HCT116 (cell line): ENCODE results near the gene RAD54L2. TPM values are rescaled to one million over a fixed set of nuclear protein-coding genes. Genes with fewer than 3 reads are reported as not detected.
A peak's percentile ranks its signal among the peaks of the same experiment; 100 is the strongest.
"Not testable (repeated sequence)": the region's sequence is repeated elsewhere in the genome, so short reads cannot be mapped to it uniquely, and the experiment has no call there.

Source experiments
- ATAC-seq: fragments of 200-7000 bp; cut with Tn5 transposase; 2 replicates; pipeline ENCODE4 v1.9.1; 2020; ENCODE audit warnings: mild to moderate bottlenecking, moderate library complexity
- BruUV-seq: library from RNA; stranded (reverse); fragments of 400-500 nt; replicated peaks from 2 replicates; lab custom pipeline; 2021; lab: Mats Ljungman, UMichigan
- CTCF ChIA-PET: fragments of 300-600 bp; sonication (Branson Sonifier 250); formaldehyde crosslinking; loops from one replicate; lab custom pipeline; 2021; ENCODE audit warnings: antibody characterized with exemption; lab: Charles Lee
- POLR2A ChIA-PET: fragments of 300-600, 350-600 bp; sonication (Branson Sonifier 250); formaldehyde crosslinking; loops from one replicate; lab custom pipeline; 2021; ENCODE audit warnings: antibody characterized with exemption; lab: Charles Lee
- RAD21 ChIA-PET, 2 experiments: fragments of 300-600 bp; sonication (Branson Sonifier 250); formaldehyde crosslinking; loops; one replicate each; lab custom pipeline; 2023; ENCODE audit warnings: low total read pairs in 2 of 2; ENCODE audit not compliant: uncharacterized antibody in 2 of 2, unreplicated experiment in 2 of 2, low non-redundant PET in 1 of 2; lab: Charles Lee
- DNase-seq: peaks from one replicate; pipeline ENCODE4 v3.0.0-alpha.2; 2010; ENCODE audit warnings: low read depth, low spot score
- H2AFZ ChIP-seq: fragments of 200-600 bp; shearing (Covaris generic), sonication (generic); 2 replicates; pipeline ENCODE4 v1.6.1; 2017; ENCODE audit warnings: low read depth, mixed run types, mixed read lengths, antibody characterized with exemption, low read length; ENCODE audit not compliant: poor library complexity, severe bottlenecking
- H3K27ac ChIP-seq: 2 replicates; pipeline ENCODE4 v1.5.1; 2012; ENCODE audit warnings: low read depth, low read length
- H3K27me3 ChIP-seq: fragments of 200-600 bp; sonication (generic); 2 replicates; pipeline ENCODE4 v1.6.1; 2016; ENCODE audit warnings: mixed run types, low read length, mixed read lengths; ENCODE audit not compliant: insufficient read depth
- H3K36me3 ChIP-seq, 2 experiments: fragments of 200-500 bp in 1 of 2; fragments of 200-600 bp in 1 of 2; sonication (Bioruptor generic) in 1 of 2; sonication (generic) in 1 of 2; 2 replicates each; pipeline versions ENCODE4 v1.5.1 to v1.6.1; 2014 to 2016; ENCODE audit warnings: low read length in 2 of 2, inconsistent platforms in 1 of 2, mixed read lengths in 1 of 2, mixed run types in 1 of 2; ENCODE audit not compliant: insufficient read depth in 2 of 2, control insufficient read depth in 1 of 2
- H3K4me1 ChIP-seq, 2 experiments: fragments of 200-600 bp in 1 of 2; sonication (generic) in 1 of 2; 2 replicates each; pipeline versions ENCODE4 v1.5.1 to v1.6.1; 2012 to 2017; ENCODE audit warnings: low read length in 2 of 2, inconsistent platforms in 1 of 2, mild to moderate bottlenecking in 1 of 2, mixed read lengths in 1 of 2, mixed run types in 1 of 2, moderate library complexity in 1 of 2; ENCODE audit not compliant: insufficient read depth in 2 of 2, control insufficient read depth in 1 of 2
- H3K4me2 ChIP-seq: fragments of 200-600 bp; sonication (generic); 2 replicates; pipeline ENCODE4 v1.6.1; 2017; ENCODE audit warnings: mixed run types, low read length, mixed read lengths
- H3K4me3 ChIP-seq, 2 experiments: fragments of 200-600 bp in 1 of 2; sonication (generic) in 1 of 2; replicated peaks in 1 of 2; 2 replicates each; pipeline ENCODE4 v1.5.1; 2011 to 2016; ENCODE audit warnings: low read length in 2 of 2, control low read depth in 1 of 2, low read depth in 1 of 2, mild to moderate bottlenecking in 1 of 2, mixed read lengths in 1 of 2, mixed run types in 1 of 2
- H3K79me2 ChIP-seq: fragments of 200-600 bp; sonication (generic); 2 replicates; pipeline ENCODE4 v1.6.1; 2017; ENCODE audit warnings: mild to moderate bottlenecking, mixed run types, low read length, moderate library complexity, mixed read lengths; ENCODE audit not compliant: insufficient read depth
- H3K9ac ChIP-seq: fragments of 200-600 bp; sonication (generic); 2 replicates; pipeline ENCODE4 v1.6.1; 2016; ENCODE audit warnings: low read length, mixed read lengths
- H3K9me2 ChIP-seq: fragments of 200-600 bp; sonication (generic), shearing (Covaris generic); 2 replicates; pipeline ENCODE4 v1.6.1; 2017; ENCODE audit warnings: mixed run types, mild to moderate bottlenecking, moderate library complexity; ENCODE audit not compliant: insufficient read depth
- H3K9me3 ChIP-seq, 2 experiments: fragments of 200-500 bp in 1 of 2; fragments of 200-600 bp in 1 of 2; sonication (Bioruptor generic) in 1 of 2; sonication (generic) in 1 of 2; 2 replicates each; pipeline ENCODE4 v1.6.1; 2014 to 2017; ENCODE audit warnings: low read length in 2 of 2, mixed read lengths in 2 of 2, inconsistent platforms in 1 of 2, low read depth in 1 of 2, mild to moderate bottlenecking in 1 of 2, mixed run types in 1 of 2, moderate library complexity in 1 of 2; ENCODE audit not compliant: control insufficient read depth in 1 of 2, insufficient read depth in 1 of 2
- H4K20me1 ChIP-seq: fragments of 200-600 bp; sonication (generic), shearing (Covaris generic); 2 replicates; pipeline ENCODE4 v1.6.1; 2017; ENCODE audit warnings: mixed run types, mild to moderate bottlenecking, moderate library complexity; ENCODE audit not compliant: insufficient read depth
- EGR1 ChIP-seq: IDR thresholded peaks from 2 replicates; pipeline ENCODE4 v1.6.1; 2012; ENCODE audit warnings: low read depth
- ZNF274 ChIP-seq: fragments of 200-500 bp; sonication (Bioruptor generic); IDR thresholded peaks from 2 replicates; pipeline ENCODE4 v1.6.1; 2014; ENCODE audit warnings: mild to moderate bottlenecking, low read depth, low read length, inconsistent platforms
- intact Hi-C: fragments of 100-400 bp; cut with micrococcal nuclease; formaldehyde crosslinking; loops from 2 replicates; pipeline ENCODE4 v1.10.0; 2022
- total RNA-seq: library from RNA; stranded (reverse); gene quantifications from one replicate; pipeline ENCODE4 v1.2.1, GENCODE V29; 2021; ENCODE audit not compliant: unreplicated experiment

RAD54L2 gene
- total RNA-seq, 1 experiment from 2014 or later = 20.2 TPM

GRCh38 chr3:51537631-51538030, 888 bp upstream of the RAD54L2 start:
- BruUV-seq, RAD21 ChIA-PET, ATAC-seq, H3K36me3 ChIP-seq, intact Hi-C loops, H3K27me3 ChIP-seq, H3K9me3 ChIP-seq, DNase-seq, H3K9me2 ChIP-seq, H4K20me1 ChIP-seq: not testable (repeated sequence)
- ChIA-PET CTCF (interaction anchor here (1.0 kb wide), 1 partner anchor 38 kb away, joined by 3 read pairs; the partner anchor contains the start of gene DCAF1), POLR2A (interaction anchor here (0.7 kb wide), 1 partner anchor 38 kb away, joined by 3 read pairs; no protein-coding TSS in a partner anchor)
- Histone ChIP-seq H3K27ac (peak overlapping the region; percentile 80), H2AFZ (peak overlapping the region; percentile 92), H3K79me2 (peaks cover 44% of the 10 kb centered on the region), H3K4me2 (peak overlapping the region; percentile 82), H3K4me1 (peaks cover 0 to 24% of the 10 kb centered on the region in 2 experiments; a peak in 3 of 4 replicates), H3K4me3 (peak overlapping the region; percentile 85 to 93), H3K9ac (peak overlapping the region; percentile 96)

- BruUV-seq = TSS peak; percentile 93
- Histone ChIP-seq H3K27me3 (no peaks in the 10 kb centered on the region), H3K36me3 (peaks cover 0 to 2% of the 10 kb centered on the region in 2 experiments; a peak in 2 of 4 replicates), H3K9me2 (no peaks in the 10 kb centered on the region), H3K9me3 (no peaks in the 10 kb centered on the region), H3K4me3 (peak overlapping the region; percentile 85 to 93), H3K27ac (peak overlapping the region; percentile 80), H3K9ac (peak overlapping the region; percentile 96), H3K4me2 (peak overlapping the region; percentile 82), H2AFZ (peak overlapping the region; percentile 92), H3K4me1 (peaks cover 0 to 24% of the 10 kb centered on the region in 2 experiments; a peak in 3 of 4 replicates), H3K79me2 (peaks cover 48% of the 10 kb centered on the region), H4K20me1 (no peaks in the 10 kb centered on the region)
- CTCF ChIA-PET = interaction anchor here (1.0 kb wide), 1 partner anchor 38 kb away, joined by 3 read pairs; the partner anchor contains the start of gene DCAF1
- TF ChIP-seq EGR1 (no peak), ZNF274 (no peak)
- POLR2A ChIA-PET = interaction anchor here (0.7 kb wide), 1 partner anchor 39 kb away, joined by 3 read pairs; no protein-coding TSS in a partner anchor
- RAD21 ChIA-PET = no interaction called here
- ATAC-seq (peak; percentile 39), DNase-seq (no peak)
- intact Hi-C loops = no loop called here
Measured at GRCh38 chr3:51538115-51538458, 432 bp upstream of the RAD54L2 start.
